SK-N-SH treated with all-trans-retinoic acid at 6 μM for 48 hours (cell line): ENCODE results near the gene CRIP2.
A peak's percentile ranks its signal among the peaks of the same experiment; 100 is the strongest.

Experiments used
- ATAC-seq: fragments of 200-7000 bp; cut with Tn5 transposase; 3 replicates; pipeline ENCODE4 v1.9.1; 2020; ENCODE audit warnings: mild to moderate bottlenecking, moderate library complexity
- ARNTL ChIP-seq: fragments of 450-650 bp; formaldehyde crosslinking; IDR thresholded peaks from 2 replicates; pipeline ENCODE4 v1.5.0; 2020; ENCODE audit warnings: low read depth, mild to moderate bottlenecking, moderate library complexity, borderline replicate concordance
- CSDC2 ChIP-seq: fragments of 250-450 bp; sonication (Bioruptor Pico); IDR thresholded peaks from 2 replicates; pipeline ENCODE4 v1.5.0; 2020; ENCODE audit warnings: mild to moderate bottlenecking, moderate library complexity
- ESRRG ChIP-seq: fragments of 250-450 bp; sonication (Bioruptor Pico); IDR thresholded peaks from 2 replicates; pipeline ENCODE4 v1.6.1; 2021; ENCODE audit warnings: mild to moderate bottlenecking
- GLIS3 ChIP-seq: fragments of 250-450 bp; sonication (Bioruptor Pico); IDR thresholded peaks from 2 replicates; pipeline ENCODE4 v1.5.0; 2020; ENCODE audit warnings: mild to moderate bottlenecking, moderate library complexity
- ISL1 ChIP-seq: fragments of 250-450 bp; sonication (Bioruptor Pico); IDR thresholded peaks from 2 replicates; pipeline ENCODE4 v2.1.2; 2022; ENCODE audit warnings: mild to moderate bottlenecking, moderate library complexity
- PPARA ChIP-seq: fragments of 250-450 bp; sonication (Bioruptor Pico); IDR thresholded peaks from 2 replicates; pipeline ENCODE4 v1.5.0; 2020; ENCODE audit warnings: mild to moderate bottlenecking, borderline replicate concordance
- RARB ChIP-seq: fragments of 250-450 bp; sonication (Bioruptor Pico); IDR thresholded peaks from 2 replicates; pipeline ENCODE4 v1.8.0; 2021; ENCODE audit warnings: mild to moderate bottlenecking, moderate library complexity
- SNAI2 ChIP-seq: fragments of 250-450 bp; sonication (Bioruptor Pico); IDR thresholded peaks from 2 replicates; pipeline ENCODE4 v1.5.0; 2020; ENCODE audit warnings: mild to moderate bottlenecking, moderate library complexity
- TOX ChIP-seq: fragments of 250-450 bp; sonication (Bioruptor Pico); IDR thresholded peaks from 2 replicates; pipeline ENCODE4 v1.8.0; 2021; ENCODE audit warnings: mild to moderate bottlenecking, moderate library complexity, borderline replicate concordance
- ZC3H10 ChIP-seq: fragments of 250-450 bp; sonication (Bioruptor Pico); IDR thresholded peaks from 2 replicates; pipeline ENCODE4 v1.5.1; 2021; ENCODE audit warnings: mild to moderate bottlenecking, moderate library complexity
- ZFP3 ChIP-seq: fragments of 250-450 bp; sonication (Bioruptor Pico); IDR thresholded peaks from 2 replicates; pipeline ENCODE4 v1.5.0; 2020; ENCODE audit warnings: mild to moderate bottlenecking, moderate library complexity
- ZFP30 ChIP-seq: fragments of 450-650 bp; formaldehyde crosslinking; IDR thresholded peaks from 2 replicates; pipeline ENCODE4 v1.5.0; 2022; ENCODE audit warnings: mild to moderate bottlenecking, moderate library complexity
- ZNF565 ChIP-seq: fragments of 450-650 bp; formaldehyde crosslinking; conservative IDR thresholded peaks from 2 replicates; pipeline ENCODE4 v1.5.0; 2020; ENCODE audit warnings: low read depth, mild to moderate bottlenecking, moderate library complexity
- ZNF70 ChIP-seq: fragments of 450-650 bp; formaldehyde crosslinking; IDR thresholded peaks from 2 replicates; pipeline ENCODE4 v1.5.0; 2020; ENCODE audit warnings: mild to moderate bottlenecking, moderate library complexity
- ZNF8 ChIP-seq: fragments of 450-650 bp; formaldehyde crosslinking; IDR thresholded peaks from 2 replicates; pipeline ENCODE4 v1.5.0; 2020; ENCODE audit warnings: mild to moderate bottlenecking, moderate library complexity
- TF ChIP-seq, protein P1 (sequence below): fragments of 250-450 bp; sonication (Bioruptor Pico); IDR thresholded peaks from 2 replicates; pipeline ENCODE4 v1.8.0; 2021; ENCODE audit warnings: low read depth, mild to moderate bottlenecking, moderate library complexity, borderline replicate concordance
- TF ChIP-seq, protein P2 (sequence below): fragments of 250-450 bp; sonication (Bioruptor Pico); IDR thresholded peaks from 2 replicates; pipeline ENCODE4 v1.8.0; 2020; ENCODE audit warnings: mild to moderate bottlenecking, moderate library complexity, borderline replicate concordance
- TF ChIP-seq, protein P3 (sequence below): fragments of 250-450 bp; sonication (Bioruptor Pico); IDR thresholded peaks from 2 replicates; pipeline ENCODE4 v1.5.1; 2021; ENCODE audit warnings: mild to moderate bottlenecking, moderate library complexity
- TF ChIP-seq, protein P4 (sequence below): fragments of 250-450 bp; sonication (Bioruptor Pico); IDR thresholded peaks from 2 replicates; pipeline ENCODE4 v1.5.0; 2020; ENCODE audit warnings: mild to moderate bottlenecking, moderate library complexity

CRIP2 gene, protein sequence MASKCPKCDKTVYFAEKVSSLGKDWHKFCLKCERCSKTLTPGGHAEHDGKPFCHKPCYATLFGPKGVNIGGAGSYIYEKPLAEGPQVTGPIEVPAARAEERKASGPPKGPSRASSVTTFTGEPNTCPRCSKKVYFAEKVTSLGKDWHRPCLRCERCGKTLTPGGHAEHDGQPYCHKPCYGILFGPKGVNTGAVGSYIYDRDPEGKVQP

DNA sequence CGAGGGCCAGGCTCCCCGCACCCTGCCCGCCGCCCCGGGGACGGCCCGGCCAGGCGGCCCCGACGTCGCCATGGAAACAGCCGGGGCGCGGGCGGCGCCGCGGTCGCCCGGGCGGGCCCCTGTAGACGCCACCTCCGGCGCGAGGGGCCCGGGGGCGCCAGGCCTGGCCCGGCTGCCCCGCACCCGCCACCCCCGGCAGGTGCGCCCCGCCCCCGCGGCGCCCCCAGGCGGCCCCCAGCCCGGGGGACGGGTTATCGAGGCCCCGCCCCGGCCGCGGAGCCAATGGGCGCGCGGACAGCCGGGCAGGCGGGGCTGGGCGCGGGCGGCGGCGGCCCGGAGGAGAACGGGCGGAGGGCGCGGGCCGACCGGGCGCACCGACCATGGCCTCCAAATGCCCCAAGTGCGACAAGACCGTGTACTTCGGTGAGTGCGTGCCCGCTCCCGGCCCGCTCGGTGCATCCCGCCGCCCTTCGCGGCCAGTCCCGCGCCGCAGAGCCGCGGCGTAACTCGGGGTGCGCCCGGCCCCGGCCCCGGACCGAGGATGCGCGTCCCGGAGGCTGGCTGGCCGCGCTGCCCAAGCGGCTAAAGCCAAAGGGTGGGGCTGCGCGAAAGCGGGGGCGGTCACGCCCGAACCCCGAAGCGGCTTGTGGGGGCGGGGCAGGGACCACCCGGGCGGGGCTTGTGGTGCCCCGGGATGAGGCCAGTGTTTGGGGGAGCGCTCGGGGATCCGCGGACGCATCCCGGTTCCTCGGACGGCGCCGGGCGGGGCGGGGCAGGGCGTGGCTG is at the start of gene CRIP2:
Gene CRIP2, plus strand, starts transcription at position 339 of the 786 bp plus-strand sequence. Its CDS starts 42 bp downstream, at position 381.
- peak; percentile 3 for ATAC-seq
- no peak for TF ChIP-seq ESRRG
- TF ChIP-seq, protein P1, sequence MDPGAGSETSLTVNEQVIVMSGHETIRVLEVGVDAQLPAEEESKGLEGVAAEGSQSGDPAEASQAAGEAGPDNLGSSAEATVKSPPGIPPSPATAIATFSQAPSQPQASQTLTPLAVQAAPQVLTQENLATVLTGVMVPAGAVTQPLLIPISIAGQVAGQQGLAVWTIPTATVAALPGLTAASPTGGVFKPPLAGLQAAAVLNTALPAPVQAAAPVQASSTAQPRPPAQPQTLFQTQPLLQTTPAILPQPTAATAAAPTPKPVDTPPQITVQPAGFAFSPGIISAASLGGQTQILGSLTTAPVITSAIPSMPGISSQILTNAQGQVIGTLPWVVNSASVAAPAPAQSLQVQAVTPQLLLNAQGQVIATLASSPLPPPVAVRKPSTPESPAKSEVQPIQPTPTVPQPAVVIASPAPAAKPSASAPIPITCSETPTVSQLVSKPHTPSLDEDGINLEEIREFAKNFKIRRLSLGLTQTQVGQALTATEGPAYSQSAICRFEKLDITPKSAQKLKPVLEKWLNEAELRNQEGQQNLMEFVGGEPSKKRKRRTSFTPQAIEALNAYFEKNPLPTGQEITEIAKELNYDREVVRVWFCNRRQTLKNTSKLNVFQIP: no peak
- no peak for TF ChIP-seq TOX (CRISPR knock-in tag)
- no peak for TF ChIP-seq ZNF8 (CRISPR knock-in tag)
- TF ChIP-seq, protein P2, sequence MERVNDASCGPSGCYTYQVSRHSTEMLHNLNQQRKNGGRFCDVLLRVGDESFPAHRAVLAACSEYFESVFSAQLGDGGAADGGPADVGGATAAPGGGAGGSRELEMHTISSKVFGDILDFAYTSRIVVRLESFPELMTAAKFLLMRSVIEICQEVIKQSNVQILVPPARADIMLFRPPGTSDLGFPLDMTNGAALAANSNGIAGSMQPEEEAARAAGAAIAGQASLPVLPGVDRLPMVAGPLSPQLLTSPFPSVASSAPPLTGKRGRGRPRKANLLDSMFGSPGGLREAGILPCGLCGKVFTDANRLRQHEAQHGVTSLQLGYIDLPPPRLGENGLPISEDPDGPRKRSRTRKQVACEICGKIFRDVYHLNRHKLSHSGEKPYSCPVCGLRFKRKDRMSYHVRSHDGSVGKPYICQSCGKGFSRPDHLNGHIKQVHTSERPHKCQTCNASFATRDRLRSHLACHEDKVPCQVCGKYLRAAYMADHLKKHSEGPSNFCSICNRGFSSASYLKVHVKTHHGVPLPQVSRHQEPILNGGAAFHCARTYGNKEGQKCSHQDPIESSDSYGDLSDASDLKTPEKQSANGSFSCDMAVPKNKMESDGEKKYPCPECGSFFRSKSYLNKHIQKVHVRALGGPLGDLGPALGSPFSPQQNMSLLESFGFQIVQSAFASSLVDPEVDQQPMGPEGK (CRISPR knock-in tag): no peak
- TF ChIP-seq ZFP3: no peak
- TF ChIP-seq ARNTL (CRISPR knock-in tag): no peak
- TF ChIP-seq ZC3H10 (CRISPR knock-in tag): no peak
- no peak for TF ChIP-seq RARB (CRISPR knock-in tag)
- no peak for TF ChIP-seq ISL1 (CRISPR knock-in tag)
- TF ChIP-seq ZNF70 (CRISPR knock-in tag): no peak
- TF ChIP-seq GLIS3: no peak

DNA sequence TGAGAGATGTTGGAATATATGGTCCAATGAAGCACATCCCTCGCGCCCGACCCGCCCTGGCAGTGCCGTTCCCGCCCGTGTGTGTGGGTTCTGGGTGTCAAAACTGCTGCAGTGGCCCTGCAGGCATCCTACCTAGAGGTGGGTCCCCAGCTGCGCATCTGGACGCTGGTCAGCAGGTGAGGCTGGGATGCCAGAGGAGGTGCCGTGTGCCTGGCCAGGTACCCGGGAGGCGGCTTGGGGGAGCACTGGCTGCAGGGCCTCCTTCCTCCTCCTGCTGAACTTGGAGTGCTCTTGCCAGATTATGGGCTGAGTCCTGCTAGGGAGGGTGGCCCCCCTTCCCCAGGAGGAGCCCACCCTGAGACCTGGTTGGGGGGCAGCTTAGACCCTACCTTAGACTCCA is 49.8 kb upstream of the CRIP2 start:
- ATAC-seq: no peak
- TF ChIP-seq, protein P3, sequence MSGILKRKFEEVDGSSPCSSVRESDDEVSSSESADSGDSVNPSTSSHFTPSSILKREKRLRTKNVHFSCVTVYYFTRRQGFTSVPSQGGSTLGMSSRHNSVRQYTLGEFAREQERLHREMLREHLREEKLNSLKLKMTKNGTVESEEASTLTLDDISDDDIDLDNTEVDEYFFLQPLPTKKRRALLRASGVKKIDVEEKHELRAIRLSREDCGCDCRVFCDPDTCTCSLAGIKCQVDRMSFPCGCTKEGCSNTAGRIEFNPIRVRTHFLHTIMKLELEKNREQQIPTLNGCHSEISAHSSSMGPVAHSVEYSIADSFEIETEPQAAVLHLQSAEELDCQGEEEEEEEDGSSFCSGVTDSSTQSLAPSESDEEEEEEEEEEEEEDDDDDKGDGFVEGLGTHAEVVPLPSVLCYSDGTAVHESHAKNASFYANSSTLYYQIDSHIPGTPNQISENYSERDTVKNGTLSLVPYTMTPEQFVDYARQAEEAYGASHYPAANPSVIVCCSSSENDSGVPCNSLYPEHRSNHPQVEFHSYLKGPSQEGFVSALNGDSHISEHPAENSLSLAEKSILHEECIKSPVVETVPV: no peak
- TF ChIP-seq CSDC2 (CRISPR knock-in tag) (no peak), ZFP30 (CRISPR knock-in tag) (no peak)
- TF ChIP-seq, protein P1: no peak
- TF ChIP-seq, all 23 proteins: peak for 0

DNA sequence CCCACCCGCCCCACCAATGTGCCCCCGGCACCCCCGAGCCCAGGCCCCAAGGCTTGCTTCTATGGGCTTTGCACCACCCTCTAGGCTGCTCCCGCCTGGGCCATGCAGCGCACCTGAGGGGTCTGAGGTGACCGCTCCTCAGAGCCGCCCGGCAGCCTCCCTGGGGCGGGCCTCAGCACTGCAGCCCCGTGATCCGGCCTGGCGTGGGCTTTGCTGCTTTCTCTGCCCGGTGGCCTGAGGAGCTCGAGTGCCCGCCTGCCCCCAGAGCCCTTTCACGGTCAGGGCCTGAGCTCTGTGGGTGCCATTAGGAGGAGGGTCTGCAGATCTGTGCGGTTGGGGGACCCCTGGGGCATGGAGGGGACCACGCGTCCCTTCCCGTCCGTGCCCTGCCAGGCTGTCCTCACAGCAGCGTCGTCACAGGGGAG is 48.8 kb upstream of the CRIP2 start:
- no peak for TF ChIP-seq GLIS3
- TF ChIP-seq ZNF8 (CRISPR knock-in tag): no peak
- TF ChIP-seq ZNF565 (CRISPR knock-in tag): no peak
- TF ChIP-seq ISL1 (CRISPR knock-in tag): no peak
- TF ChIP-seq, protein P4, sequence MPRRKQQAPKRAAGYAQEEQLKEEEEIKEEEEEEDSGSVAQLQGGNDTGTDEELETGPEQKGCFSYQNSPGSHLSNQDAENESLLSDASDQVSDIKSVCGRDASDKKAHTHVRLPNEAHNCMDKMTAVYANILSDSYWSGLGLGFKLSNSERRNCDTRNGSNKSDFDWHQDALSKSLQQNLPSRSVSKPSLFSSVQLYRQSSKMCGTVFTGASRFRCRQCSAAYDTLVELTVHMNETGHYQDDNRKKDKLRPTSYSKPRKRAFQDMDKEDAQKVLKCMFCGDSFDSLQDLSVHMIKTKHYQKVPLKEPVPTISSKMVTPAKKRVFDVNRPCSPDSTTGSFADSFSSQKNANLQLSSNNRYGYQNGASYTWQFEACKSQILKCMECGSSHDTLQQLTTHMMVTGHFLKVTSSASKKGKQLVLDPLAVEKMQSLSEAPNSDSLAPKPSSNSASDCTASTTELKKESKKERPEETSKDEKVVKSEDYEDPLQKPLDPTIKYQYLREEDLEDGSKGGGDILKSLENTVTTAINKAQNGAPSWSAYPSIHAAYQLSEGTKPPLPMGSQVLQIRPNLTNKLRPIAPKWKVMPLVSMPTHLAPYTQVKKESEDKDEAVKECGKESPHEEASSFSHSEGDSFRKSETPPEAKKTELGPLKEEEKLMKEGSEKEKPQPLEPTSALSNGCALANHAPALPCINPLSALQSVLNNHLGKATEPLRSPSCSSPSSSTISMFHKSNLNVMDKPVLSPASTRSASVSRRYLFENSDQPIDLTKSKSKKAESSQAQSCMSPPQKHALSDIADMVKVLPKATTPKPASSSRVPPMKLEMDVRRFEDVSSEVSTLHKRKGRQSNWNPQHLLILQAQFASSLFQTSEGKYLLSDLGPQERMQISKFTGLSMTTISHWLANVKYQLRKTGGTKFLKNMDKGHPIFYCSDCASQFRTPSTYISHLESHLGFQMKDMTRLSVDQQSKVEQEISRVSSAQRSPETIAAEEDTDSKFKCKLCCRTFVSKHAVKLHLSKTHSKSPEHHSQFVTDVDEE: no peak
- TF ChIP-seq, protein P2 (CRISPR knock-in tag): no peak
- no peak for TF ChIP-seq ESRRG
- TF ChIP-seq, protein P3: no peak
- TF ChIP-seq, protein P1: no peak
- TF ChIP-seq PPARA (CRISPR knock-in tag): no peak
- TF ChIP-seq RARB (CRISPR knock-in tag): no peak
- no peak for TF ChIP-seq SNAI2
- TF ChIP-seq ARNTL (CRISPR knock-in tag): no peak
- ATAC-seq: no peak
